ENCODE measurements around the gene SFXN5. TPM values are rescaled to one million over a fixed set of nuclear protein-coding genes. Genes with fewer than 3 reads are reported as not detected.

The SFXN5 gene
- total RNA-seq, 1 donor from 2014 or later: 4.7 TPM

DNA sequence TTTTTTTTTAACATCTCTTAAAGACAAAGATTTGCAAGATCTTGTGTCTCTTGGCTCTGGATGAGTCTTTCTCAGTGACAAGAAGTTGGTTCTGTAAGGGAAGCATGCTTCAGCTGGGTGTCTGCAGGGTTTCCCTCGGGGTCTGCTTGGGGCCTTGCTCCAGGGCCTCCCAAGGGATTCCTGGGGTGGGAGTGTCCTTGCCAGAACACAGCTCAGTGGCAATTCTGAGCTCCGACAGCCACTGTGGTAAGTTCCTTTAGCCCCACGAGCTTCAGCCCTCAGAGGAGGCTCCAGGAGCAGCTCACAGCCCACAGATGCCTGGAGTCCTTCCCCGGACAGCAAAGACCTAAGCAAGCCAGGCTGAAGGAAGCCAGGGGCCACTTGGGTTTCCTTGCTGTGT lies 101.8 kb downstream of the SFXN5 start:
- Histone ChIP-seq H3K9me3 (ENCODE audit: control insufficient read depth in 3 of 3, low read length in 3 of 3) (no peaks in the 10 kb centered on the region), H3K4me3 (ENCODE audit: low read length in 3 of 3) (no peak overlapping the region), H3K9ac (ENCODE audit: low read depth in 1 of 3, low read length in 3 of 3) (no peak overlapping the region), H3K4me1 (ENCODE audit: control insufficient read depth in 3 of 3, insufficient read depth in 3 of 3, low read length in 3 of 3) (peaks cover 0 to 3% (median 0%) of the 10 kb centered on the region in 3 donors), H3K27me3 (ENCODE audit: control insufficient read depth in 3 of 3, insufficient read depth in 3 of 3, low read length in 3 of 3) (no peaks in the 10 kb centered on the region), H3K36me3 (ENCODE audit: control insufficient read depth in 3 of 3, insufficient read depth in 3 of 3, low read length in 3 of 3) (peaks cover 11 to 24% (median 12%) of the 10 kb centered on the region in 3 donors), H3K27ac (ENCODE audit: low read depth, low read length) (no peak overlapping the region)

GRCh38 chr2:72968286-72968685 lies 103.2 kb downstream of the SFXN5 start:
- no peak overlapping the region for H3K4me3 ChIP-seq (ENCODE audit: low read length in 3 of 3)
- H3K4me1 ChIP-seq (ENCODE audit: control insufficient read depth in 3 of 3, insufficient read depth in 3 of 3, low read length in 3 of 3): no peaks in the 10 kb centered on the region
- no peak overlapping the region for H3K9ac ChIP-seq (ENCODE audit: low read depth in 1 of 3, low read length in 3 of 3)
- H3K27me3 ChIP-seq (ENCODE audit: control insufficient read depth in 3 of 3, insufficient read depth in 3 of 3, low read length in 3 of 3): no peaks in the 10 kb centered on the region
- peaks cover 12 to 20% (median 14%) of the 10 kb centered on the region in 3 donors for H3K36me3 ChIP-seq (ENCODE audit: control insufficient read depth in 3 of 3, insufficient read depth in 3 of 3, low read length in 3 of 3)
- H3K9me3 ChIP-seq (ENCODE audit: control insufficient read depth in 3 of 3, low read length in 3 of 3): no peaks in the 10 kb centered on the region
- no peak overlapping the region for H3K27ac ChIP-seq (ENCODE audit: low read depth, low read length)

GRCh38 chr2:72965770-72966450 lies 105.6 kb downstream of the SFXN5 start:
- Histone ChIP-seq H3K9ac (ENCODE audit: low read depth in 1 of 3, low read length in 3 of 3) (no peak overlapping the region), H3K27ac (ENCODE audit: low read depth, low read length) (no peak overlapping the region), H3K27me3 (ENCODE audit: control insufficient read depth in 3 of 3, insufficient read depth in 3 of 3, low read length in 3 of 3) (no peaks in the 10 kb centered on the region), H3K4me1 (ENCODE audit: control insufficient read depth in 3 of 3, insufficient read depth in 3 of 3, low read length in 3 of 3) (no peaks in the 10 kb centered on the region), H3K4me3 (ENCODE audit: low read length in 3 of 3) (no peak overlapping the region), H3K9me3 (ENCODE audit: control insufficient read depth in 3 of 3, low read length in 3 of 3) (no peaks in the 10 kb centered on the region), H3K36me3 (ENCODE audit: control insufficient read depth in 3 of 3, insufficient read depth in 3 of 3, low read length in 3 of 3) (peaks cover 14 to 18% (median 17%) of the 10 kb centered on the region in 3 donors)

GRCh38 chr2:72965016-72965415 lies 106.5 kb downstream of the SFXN5 start:
- no peak overlapping the region for H3K27ac ChIP-seq (ENCODE audit: low read depth, low read length)
- H3K36me3 ChIP-seq (ENCODE audit: control insufficient read depth in 3 of 3, insufficient read depth in 3 of 3, low read length in 3 of 3): peaks cover 14 to 20% (median 17%) of the 10 kb centered on the region in 3 donors
- no peaks in the 10 kb centered on the region for H3K9me3 ChIP-seq (ENCODE audit: control insufficient read depth in 3 of 3, low read length in 3 of 3)
- H3K4me3 ChIP-seq (ENCODE audit: low read length in 3 of 3): no peak overlapping the region
- H3K4me1 ChIP-seq (ENCODE audit: control insufficient read depth in 3 of 3, insufficient read depth in 3 of 3, low read length in 3 of 3): no peaks in the 10 kb centered on the region
- no peak overlapping the region for H3K9ac ChIP-seq (ENCODE audit: low read depth in 1 of 3, low read length in 3 of 3)
- H3K27me3 ChIP-seq (ENCODE audit: control insufficient read depth in 3 of 3, insufficient read depth in 3 of 3, low read length in 3 of 3): no peaks in the 10 kb centered on the region

DNA sequence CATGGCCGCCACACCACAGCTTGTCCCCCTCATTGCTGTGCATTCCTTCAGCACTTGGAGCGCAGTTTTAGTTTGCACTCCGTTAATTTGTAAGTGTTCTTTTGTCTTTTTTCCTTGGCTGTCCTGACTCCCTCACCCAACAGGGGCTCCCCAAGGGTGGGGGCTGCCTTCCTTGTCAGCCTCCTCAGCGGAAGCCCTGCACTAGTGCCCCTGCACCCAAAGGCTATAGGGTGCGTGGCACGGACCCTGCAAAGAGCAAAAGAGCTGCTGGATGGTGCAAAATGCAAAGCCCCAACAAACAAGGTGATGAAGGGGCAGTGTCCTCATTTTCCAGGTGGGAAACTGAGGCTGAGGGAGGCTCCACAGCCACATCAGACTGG lies 107.4 kb downstream of the SFXN5 start:
- no peak overlapping the region for H3K27ac ChIP-seq (ENCODE audit: low read depth, low read length)
- no peaks in the 10 kb centered on the region for H3K4me1 ChIP-seq (ENCODE audit: control insufficient read depth in 3 of 3, insufficient read depth in 3 of 3, low read length in 3 of 3)
- H3K36me3 ChIP-seq (ENCODE audit: control insufficient read depth in 3 of 3, insufficient read depth in 3 of 3, low read length in 3 of 3): peaks cover 14 to 22% (median 17%) of the 10 kb centered on the region in 3 donors
- H3K9ac ChIP-seq (ENCODE audit: low read depth in 1 of 3, low read length in 3 of 3): no peak overlapping the region
- H3K27me3 ChIP-seq (ENCODE audit: control insufficient read depth in 3 of 3, insufficient read depth in 3 of 3, low read length in 3 of 3): no peaks in the 10 kb centered on the region
- no peaks in the 10 kb centered on the region for H3K9me3 ChIP-seq (ENCODE audit: control insufficient read depth in 3 of 3, low read length in 3 of 3)
- no peak overlapping the region for H3K4me3 ChIP-seq (ENCODE audit: low read length in 3 of 3)

DNA sequence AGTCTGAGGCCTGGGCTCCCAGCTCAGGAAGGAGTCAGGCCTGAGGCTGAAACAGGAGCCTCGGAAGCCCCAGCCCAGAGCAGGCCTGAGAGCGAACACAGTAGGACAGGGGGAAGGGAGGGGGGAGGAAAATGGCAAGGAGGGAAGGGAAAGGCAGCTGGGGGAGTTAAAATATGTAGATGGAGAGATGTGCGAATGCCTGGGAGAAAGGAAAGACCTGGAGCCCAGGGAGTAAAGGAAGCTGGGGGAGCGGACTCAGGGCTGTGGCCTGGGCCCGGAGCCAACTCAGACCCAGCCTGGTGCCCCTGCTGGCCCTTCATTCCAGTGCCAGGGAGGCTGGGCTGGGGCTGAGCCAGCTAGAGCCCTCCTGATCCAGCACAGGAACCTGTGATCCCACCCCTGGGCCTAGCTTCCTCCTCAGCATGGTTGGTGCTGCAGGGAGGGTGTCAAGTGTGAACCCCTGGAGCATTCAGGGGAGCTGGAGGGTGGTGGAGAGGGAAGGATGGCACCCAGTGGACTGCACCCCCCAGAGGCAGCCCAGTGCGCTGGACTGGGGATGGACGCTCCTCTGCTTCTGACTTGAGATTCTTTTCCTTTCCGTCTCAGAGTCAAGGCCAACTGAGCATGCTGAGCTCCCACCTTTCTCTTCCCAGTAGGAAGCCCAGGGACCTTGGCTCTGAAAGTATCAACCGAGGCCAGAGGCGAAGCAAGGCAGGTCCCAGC lies 107.9 kb downstream of the SFXN5 start:
- H3K9me3 ChIP-seq (ENCODE audit: control insufficient read depth in 3 of 3, low read length in 3 of 3): no peaks in the 10 kb centered on the region
- no peak overlapping the region for H3K9ac ChIP-seq (ENCODE audit: low read depth in 1 of 3, low read length in 3 of 3)
- no peaks in the 10 kb centered on the region for H3K27me3 ChIP-seq (ENCODE audit: control insufficient read depth in 3 of 3, insufficient read depth in 3 of 3, low read length in 3 of 3)
- H3K4me3 ChIP-seq (ENCODE audit: low read length in 3 of 3): no peak overlapping the region
- H3K27ac ChIP-seq (ENCODE audit: low read depth, low read length): no peak overlapping the region
- peaks cover 16 to 22% (median 19%) of the 10 kb centered on the region in 3 donors for H3K36me3 ChIP-seq (ENCODE audit: control insufficient read depth in 3 of 3, insufficient read depth in 3 of 3, low read length in 3 of 3)
- no peaks in the 10 kb centered on the region for H3K4me1 ChIP-seq (ENCODE audit: control insufficient read depth in 3 of 3, insufficient read depth in 3 of 3, low read length in 3 of 3)

GRCh38 chr2:72962911-72963310 lies 108.6 kb downstream of the SFXN5 start:
- no peaks in the 10 kb centered on the region for H3K9me3 ChIP-seq (ENCODE audit: control insufficient read depth in 3 of 3, low read length in 3 of 3)
- no peaks in the 10 kb centered on the region for H3K4me1 ChIP-seq (ENCODE audit: control insufficient read depth in 3 of 3, insufficient read depth in 3 of 3, low read length in 3 of 3)
- no peak overlapping the region for H3K4me3 ChIP-seq (ENCODE audit: low read length in 3 of 3)
- H3K27me3 ChIP-seq (ENCODE audit: control insufficient read depth in 3 of 3, insufficient read depth in 3 of 3, low read length in 3 of 3): no peaks in the 10 kb centered on the region
- no peak overlapping the region for H3K9ac ChIP-seq (ENCODE audit: low read depth in 1 of 3, low read length in 3 of 3)
- peaks cover 14 to 23% (median 23%) of the 10 kb centered on the region in 3 donors for H3K36me3 ChIP-seq (ENCODE audit: control insufficient read depth in 3 of 3, insufficient read depth in 3 of 3, low read length in 3 of 3)
- no peak overlapping the region for H3K27ac ChIP-seq (ENCODE audit: low read depth, low read length)

DNA sequence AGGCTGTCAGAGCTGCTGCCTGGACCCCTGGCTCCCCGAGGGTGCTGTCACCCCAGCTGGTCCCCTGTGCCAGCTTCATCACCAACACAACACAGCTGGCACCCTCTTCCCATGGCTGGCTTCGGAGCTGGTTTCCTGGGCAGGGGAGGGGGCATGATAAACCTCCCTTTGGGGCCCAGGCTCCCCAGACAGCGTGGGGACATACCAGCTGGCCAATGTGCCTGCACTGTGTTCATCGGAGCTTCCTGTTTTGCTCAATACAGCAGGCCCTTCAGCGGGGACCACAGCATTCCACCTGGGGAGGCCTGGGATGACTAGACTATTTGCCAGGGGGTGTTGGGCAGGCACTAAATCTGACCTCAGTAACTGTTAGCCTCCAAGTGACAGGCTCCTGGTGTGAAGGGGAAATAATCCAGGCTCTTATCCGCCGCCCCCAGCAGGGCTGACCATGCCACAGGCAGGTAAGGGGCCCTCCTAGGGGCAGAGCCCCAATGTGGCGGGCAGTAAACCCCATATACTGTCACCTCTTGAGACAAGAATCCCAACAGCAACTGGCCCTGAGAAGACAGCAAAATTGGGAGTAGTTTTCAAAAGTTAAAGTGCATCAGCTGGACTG lies 109.6 kb downstream of the SFXN5 start:
- H3K4me1 ChIP-seq (ENCODE audit: control insufficient read depth in 3 of 3, insufficient read depth in 3 of 3, low read length in 3 of 3): no peaks in the 10 kb centered on the region
- H3K9me3 ChIP-seq (ENCODE audit: control insufficient read depth in 3 of 3, low read length in 3 of 3): no peaks in the 10 kb centered on the region
- peaks cover 14 to 23% (median 23%) of the 10 kb centered on the region in 3 donors for H3K36me3 ChIP-seq (ENCODE audit: control insufficient read depth in 3 of 3, insufficient read depth in 3 of 3, low read length in 3 of 3)
- no peak overlapping the region for H3K4me3 ChIP-seq (ENCODE audit: low read length in 3 of 3)
- no peak overlapping the region for H3K9ac ChIP-seq (ENCODE audit: low read depth in 1 of 3, low read length in 3 of 3)
- H3K27ac ChIP-seq (ENCODE audit: low read depth, low read length): no peak overlapping the region
- no peaks in the 10 kb centered on the region for H3K27me3 ChIP-seq (ENCODE audit: control insufficient read depth in 3 of 3, insufficient read depth in 3 of 3, low read length in 3 of 3)

DNA sequence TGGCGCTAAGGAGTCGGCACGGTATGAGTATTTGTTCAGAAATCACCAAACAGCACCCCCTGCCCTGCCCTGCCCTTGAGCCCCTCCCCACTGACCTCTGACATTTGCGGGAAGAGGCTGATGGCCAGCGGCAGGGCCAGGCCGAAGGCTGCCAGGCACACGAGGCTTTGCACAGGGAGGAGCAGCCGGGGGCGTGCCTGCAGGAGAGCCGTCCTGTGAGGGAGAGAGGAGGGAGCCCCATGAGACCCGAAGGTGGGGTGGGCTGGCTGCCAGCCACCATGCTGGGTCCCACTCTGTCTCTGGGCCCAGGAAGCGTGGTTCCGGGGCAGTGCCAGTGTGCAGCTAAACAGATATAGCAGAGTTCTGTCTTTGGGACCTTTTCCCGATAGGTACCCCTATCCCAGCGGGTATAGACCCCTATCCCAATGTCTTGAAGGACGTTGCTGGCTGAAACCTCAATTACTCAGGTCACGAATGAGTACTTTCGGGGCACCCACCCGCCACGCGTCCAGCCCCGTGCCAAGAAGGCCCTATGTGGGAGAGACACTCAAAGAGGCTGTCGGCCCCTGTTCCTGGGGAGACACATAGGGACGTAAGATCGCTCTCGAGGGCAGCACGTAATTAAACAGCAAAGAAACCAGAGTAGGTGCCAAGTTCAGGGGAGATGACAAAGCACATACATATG lies 110.3 kb downstream of the SFXN5 start:
- peaks cover 16 to 20% (median 18%) of the 10 kb centered on the region in 3 donors for H3K36me3 ChIP-seq (ENCODE audit: control insufficient read depth in 3 of 3, insufficient read depth in 3 of 3, low read length in 3 of 3)
- H3K27ac ChIP-seq (ENCODE audit: low read depth, low read length): no peak overlapping the region
- no peaks in the 10 kb centered on the region for H3K4me1 ChIP-seq (ENCODE audit: control insufficient read depth in 3 of 3, insufficient read depth in 3 of 3, low read length in 3 of 3)
- no peak overlapping the region for H3K4me3 ChIP-seq (ENCODE audit: low read length in 3 of 3)
- H3K9ac ChIP-seq (ENCODE audit: low read depth in 1 of 3, low read length in 3 of 3): no peak overlapping the region
- no peaks in the 10 kb centered on the region for H3K9me3 ChIP-seq (ENCODE audit: control insufficient read depth in 3 of 3, low read length in 3 of 3)
- H3K27me3 ChIP-seq (ENCODE audit: control insufficient read depth in 3 of 3, insufficient read depth in 3 of 3, low read length in 3 of 3): no peaks in the 10 kb centered on the region

Data from skeletal muscle tissue (tissue), 4 donors.